GM18502 (cell line): ENCODE data around the gene HS1BP3.

ENCODE experiments used
- ATAC-seq: cut with Tn5 transposase; IDR thresholded peaks from one replicate; pipeline ENCODE4 v1.9.1; 2021; ENCODE audit warnings: mild to moderate bottlenecking; ENCODE audit not compliant: unreplicated experiment, poor library complexity

Gene HS1BP3

DNA sequence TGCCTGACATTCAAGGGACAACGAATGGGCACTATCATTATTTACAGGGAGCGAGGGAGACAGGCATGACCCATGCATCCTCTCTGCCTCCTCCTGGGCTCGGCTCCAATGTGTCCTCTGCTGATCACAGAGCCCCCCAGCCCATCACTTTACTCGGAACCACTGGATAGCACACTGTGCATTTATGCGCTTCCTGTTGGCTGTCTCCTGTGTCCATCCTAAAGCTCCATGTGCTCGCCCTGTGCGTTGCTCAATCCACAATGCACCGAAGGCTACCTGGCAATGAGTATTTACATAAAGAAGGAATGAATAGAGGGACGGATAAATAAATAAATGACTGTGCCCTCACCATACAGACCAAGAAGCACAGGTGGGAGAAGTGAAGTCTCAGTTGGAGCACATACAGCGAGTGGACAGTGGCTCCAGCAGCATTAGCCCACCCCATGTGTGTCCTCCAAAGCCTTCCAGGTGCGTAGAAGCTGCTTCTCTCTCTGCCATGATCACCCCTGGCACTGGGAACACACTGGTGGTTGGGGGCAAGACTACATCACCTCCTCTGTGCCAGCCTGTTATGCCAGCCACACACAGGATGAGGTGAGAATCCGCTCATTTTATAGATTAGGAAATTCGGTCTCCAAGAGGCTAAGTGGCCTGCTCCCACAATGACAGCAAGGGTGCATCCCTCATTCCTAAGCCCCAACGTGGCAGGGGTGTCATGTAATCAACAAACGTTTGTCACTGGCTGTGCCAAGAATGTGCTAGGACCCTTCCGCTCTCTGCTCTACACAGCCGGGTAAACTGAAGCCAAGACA, 13.7 kb upstream of the HS1BP3 start:
- no peak for ATAC-seq

DNA sequence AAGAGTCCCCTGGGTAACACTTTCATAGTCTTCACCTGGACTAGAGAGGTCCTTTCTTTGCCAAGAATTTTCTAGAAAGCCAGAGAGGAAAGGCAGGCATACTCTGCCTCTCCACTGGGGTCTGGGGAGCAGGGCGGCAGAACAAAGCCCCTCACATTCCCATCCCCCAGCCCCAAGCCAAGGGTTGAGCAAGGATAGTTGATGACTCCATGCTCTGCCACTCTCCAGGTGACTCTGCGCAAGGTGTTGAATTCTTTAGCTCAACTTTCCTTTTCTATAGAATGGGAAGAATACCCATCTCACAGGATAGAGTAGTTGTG, 13.1 kb upstream of the HS1BP3 start:
- no peak for ATAC-seq

DNA sequence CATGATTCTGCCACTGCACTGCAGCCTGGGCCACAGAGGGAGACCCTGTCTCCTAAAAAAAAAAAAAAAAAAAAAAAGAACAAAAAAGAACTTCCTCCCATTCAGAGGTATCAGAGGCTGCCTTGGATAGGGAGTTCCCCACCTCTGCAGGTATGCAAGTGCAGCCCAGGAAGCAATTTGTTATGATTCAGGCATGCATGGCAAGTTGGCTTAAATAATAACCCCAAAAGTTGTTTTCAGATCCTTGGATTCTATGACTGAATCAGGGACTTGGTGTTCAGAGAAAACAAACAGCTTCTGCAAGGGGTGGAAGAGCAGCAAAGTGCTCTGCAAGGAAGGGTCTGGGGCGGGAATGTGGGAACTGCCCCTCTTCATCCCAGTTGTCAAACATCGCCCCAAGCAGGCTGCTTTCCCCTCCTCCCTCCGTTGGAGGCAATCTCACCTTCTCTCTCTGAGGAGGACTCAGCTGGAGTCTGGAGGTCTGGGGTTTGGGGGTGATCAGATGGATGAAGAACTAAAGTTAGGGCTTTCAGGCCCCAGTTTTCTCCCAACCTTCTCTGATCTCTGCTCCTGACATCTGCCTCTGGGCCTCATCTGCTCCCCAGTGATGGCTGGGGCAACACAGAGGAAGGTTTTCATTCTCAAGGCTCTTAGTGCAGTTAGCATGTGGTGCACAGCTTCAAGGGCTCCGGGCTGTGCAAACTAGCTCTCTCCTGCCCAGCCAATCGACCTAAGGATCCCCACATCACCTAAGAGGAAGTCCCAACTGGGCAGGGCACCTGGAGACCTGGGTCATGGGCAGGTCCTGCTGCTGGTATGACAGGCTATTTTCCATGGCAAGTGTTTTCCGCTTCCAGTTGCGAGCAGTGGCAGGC, 12.5 kb upstream of the HS1BP3 start:
- ATAC-seq = no peak

- ATAC-seq = no peak
Measured at GRCh38 chr2:20662308-20662937, 11.5 kb upstream of the HS1BP3 start.

DNA sequence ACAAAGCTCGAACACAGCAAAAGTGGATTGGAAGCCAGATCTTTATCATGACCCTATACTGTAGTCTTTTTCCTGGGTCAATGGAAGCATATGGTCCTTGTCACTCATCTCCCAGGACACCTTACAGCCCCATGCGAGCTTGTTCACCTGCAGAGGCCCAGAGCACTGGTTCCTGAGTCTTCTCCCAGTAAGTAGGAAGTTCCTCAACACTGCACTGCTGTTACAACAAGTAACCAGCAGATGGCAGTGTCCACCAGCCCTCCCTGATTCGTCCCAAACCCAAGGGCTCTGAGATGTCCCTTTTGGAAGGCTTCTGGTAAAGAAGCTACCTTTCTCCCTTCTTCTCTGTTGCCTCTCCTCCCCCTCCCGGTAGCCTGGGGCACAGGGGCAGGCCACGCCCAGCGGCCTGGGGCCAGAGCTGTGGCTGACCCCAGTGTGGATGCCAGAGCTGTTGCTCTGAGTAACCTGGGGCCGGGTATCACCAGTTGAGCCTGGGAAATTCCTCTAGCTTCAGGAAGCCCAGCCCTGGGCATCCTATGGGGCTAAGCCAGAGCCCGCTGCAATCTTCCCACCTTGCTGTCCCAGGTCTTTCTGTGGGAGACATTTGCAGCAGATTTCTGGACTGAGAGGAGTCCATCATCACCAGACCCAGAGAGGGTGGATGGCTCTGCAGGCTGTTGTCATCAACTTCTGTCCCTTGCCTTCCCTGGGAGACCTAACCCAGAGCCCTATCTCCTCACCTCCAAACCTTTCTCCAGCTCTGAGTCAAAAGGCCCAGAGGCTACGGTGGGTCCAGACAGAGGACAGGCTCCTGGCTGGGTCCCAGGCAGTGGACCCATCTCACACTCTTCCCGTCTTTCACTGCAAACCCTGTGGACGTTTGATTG, 10.8 kb upstream of the HS1BP3 start:
- ATAC-seq = peak; percentile 72

- ATAC-seq = no peak
Measured at GRCh38 chr2:20660506-20661420, 9.9 kb upstream of the HS1BP3 start.

- ATAC-seq = no peak
Measured at GRCh38 chr2:20657522-20658235, 6.8 kb upstream of the HS1BP3 start.

GRCh38 chr2:20656561-20656960, 5.7 kb upstream of the HS1BP3 start:
- no peak for ATAC-seq

DNA sequence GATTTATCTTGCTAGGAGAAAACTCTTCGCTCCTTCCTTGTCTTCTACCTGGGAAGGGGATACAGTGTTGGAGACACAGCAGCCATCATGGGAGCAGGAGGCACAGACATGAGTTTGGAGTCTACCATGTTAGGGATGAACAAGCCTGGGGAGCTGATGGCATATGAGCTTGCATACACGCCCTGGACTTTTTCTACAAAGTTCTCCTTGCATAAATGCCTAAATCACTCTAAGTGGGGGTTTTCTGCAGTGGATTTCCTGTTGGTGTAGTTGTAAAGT, 3.6 kb upstream of the HS1BP3 start:
- ATAC-seq = no peak

DNA sequence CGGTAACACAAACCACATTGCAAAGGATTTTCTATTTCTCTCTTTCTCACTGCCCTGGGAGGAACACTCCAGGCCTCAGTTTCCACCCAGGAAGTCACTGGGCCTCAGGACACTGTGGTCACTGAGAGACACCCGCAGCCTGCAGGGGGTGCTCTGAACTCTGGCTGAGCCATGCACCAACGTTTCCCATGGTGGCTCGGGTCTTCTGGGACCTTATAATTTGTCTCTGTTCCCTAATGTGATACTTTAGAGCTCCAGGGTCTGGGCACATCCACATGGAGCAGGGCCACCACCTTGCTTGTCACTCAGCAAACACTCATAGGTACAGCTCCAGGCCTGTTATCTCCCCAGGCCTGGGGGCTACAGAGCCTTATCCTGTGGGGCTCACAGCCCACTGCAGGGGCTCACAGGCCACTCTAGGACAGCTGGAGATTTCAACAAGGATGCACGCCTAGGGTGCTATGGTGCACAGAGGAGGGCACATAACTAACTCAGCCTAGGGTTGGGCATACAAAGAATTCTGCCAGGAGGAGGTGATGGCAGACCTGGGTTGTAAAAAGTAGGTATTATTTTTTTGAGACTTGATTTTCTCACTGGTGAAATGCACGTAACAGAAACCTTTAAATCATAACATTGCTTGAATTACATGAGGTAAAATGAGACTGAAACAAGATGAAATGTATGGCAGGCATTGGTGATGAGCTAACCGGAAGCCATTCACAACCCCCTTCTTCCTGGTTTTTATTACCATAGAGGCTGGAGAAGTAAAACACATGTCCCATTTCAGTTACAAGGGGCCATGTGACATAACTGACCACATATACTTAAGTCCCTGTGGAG, 3.0 kb upstream of the HS1BP3 start:
- no peak for ATAC-seq

GRCh38 chr2:20652673-20653575, 2.0 kb upstream of the HS1BP3 start:
- ATAC-seq = no peak

DNA sequence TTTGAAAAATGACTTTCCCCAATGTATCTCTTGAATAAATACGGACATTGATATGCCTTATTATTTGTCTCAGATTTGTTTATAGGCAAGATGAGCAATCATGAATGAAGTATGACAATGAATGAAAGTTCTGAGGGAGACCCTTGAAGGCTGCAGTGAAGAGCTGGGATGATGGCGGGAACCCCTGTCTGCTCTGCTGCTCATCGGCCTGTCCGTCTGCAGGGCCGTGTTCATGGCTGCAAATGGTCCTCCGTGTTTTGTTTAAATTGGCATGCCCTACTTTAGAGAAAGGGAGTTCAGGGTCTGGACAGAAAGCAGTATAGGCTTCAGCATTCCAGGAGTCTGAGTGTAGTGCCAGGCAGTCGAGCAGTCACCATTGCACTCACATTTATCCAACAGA, 1.2 kb upstream of the HS1BP3 start:
- ATAC-seq = no peak

- no peak for ATAC-seq
Measured at GRCh38 chr2:20651731-20652099, 817 bp upstream of the HS1BP3 start.

DNA sequence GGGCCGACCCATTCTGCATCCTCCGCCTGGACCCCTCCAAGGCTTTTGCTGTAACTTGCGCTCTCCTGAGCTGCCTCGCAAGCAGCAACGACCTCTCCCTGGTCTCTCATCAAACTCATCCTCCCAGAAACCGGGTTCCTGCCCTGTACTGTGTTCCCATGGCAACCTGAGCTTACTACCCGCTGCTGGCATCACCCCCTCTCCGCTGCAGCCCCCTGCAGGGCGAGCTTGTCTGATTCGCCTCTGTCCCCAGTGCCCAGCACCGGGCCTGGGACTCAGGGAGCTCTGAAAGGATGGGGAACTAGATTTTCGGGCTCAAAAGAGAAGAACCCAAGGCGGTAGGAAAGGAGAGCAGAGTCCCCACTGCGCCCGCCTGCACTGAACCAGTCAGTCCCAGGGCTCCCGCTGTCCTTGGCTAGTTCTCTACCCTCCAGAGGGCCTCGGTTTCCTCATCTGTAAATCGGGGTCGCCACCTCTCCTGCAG, 463 bp downstream of the HS1BP3 start:
- peak; percentile 9 for ATAC-seq

- no peak for ATAC-seq
Measured at GRCh38 chr2:20649976-20650375, 922 bp downstream of the HS1BP3 start.

GRCh38 chr2:20649576-20649975, 1.3 kb downstream of the HS1BP3 start:
- ATAC-seq = no peak

DNA sequence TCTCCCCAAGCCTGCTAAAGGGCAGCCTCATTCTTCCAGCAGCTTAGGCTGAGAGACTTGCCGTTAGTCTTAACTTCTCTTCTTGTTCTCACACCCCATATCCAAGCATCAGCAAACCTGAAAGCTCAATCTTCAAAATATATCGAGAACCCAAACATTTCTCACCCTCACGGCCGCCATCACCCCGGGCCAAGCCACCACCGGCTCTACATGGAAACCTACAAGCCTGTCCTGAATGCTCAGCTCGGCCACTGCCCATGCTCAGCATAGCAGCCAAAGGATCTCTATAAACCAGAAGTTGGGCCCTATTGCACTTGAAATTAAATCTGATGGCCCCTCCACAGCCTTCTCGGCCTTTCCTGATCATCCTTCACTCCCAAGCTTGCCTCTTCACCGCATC, 2.1 kb downstream of the HS1BP3 start:
- no peak for ATAC-seq
